Measurements from ENCODE around the gene SORBS2. TPM values are rescaled to one million over a fixed set of nuclear protein-coding genes. Genes with fewer than 3 reads are reported as not detected.

The SORBS2 gene
- total and polyA plus RNA-seq, 2 donors (not counting 3 experiments of a cell fraction or from before 2014, with no cell fraction given) = 69.8 to 82.5 TPM

DNA sequence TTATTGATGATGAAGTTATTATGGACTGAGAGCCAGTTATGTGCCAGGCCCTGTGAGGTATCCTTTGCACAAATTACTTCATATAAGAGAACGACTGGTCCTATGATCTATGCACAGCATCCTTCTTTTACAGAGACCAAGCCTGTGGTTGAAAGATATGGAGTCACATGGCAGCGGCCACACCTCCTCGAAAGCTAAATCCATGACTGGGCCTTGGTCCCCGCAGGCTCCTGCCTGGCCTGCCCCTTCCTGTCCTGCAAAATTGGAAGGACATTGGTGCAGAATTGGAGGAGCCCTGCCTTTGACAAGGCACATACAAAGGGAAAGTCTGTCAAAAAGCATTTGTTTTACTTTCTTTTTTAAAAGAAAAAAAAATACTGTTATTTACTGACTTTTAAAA lies 18.3 kb downstream of the SORBS2 start:
- TF ChIP-seq MYC (IDR thresholded peaks at IDR 0.05; ENCODE audit: low read depth, low read length) = no peak
- TF ChIP-seq GATA2 (IDR thresholded peaks at IDR 0.05; ENCODE audit: insufficient read depth, insufficient read length, low read depth, low read length) = no peak
- TF ChIP-seq, protein P1, sequence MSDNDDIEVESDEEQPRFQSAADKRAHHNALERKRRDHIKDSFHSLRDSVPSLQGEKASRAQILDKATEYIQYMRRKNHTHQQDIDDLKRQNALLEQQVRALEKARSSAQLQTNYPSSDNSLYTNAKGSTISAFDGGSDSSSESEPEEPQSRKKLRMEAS (IDR thresholded peaks at IDR 0.05; ENCODE audit: insufficient read depth, insufficient read length) = no peak
- TF ChIP-seq FOS (IDR thresholded peaks at IDR 0.05; ENCODE audit: borderline replicate concordance, insufficient read depth, low read length) = no peak
- no peak overlapping the region for H2AFZ ChIP-seq (ENCODE audit: low read depth, low read length)
- intact Hi-C loops (cut with micrococcal nuclease) (loop anchor here (2.0 kb wide), 1 partner anchor 19 kb away; no protein-coding TSS in a partner anchor), dilution Hi-C loops (cut with MboI; ENCODE audit: extremely low pct_ligation_motif_present, low sequenced_read_pairs) (no loop called here)
- no peak overlapping the region for H3K4me3 ChIP-seq (replicated peaks in 1 of 3; ENCODE audit: insufficient read depth in 1 of 3, low read depth in 1 of 3, low read length in 3 of 3)
- H3K27me3 ChIP-seq (ENCODE audit: control insufficient read depth in 2 of 2, insufficient read depth in 2 of 2, low read length in 2 of 2) = no peaks in the 10 kb centered on the region
- CTCF ChIA-PET = interaction anchor here (1.5 to 2.7 kb wide), 3 partner anchors 18 to 244 kb away, joined by 4 to 12 read pairs (median 7); no protein-coding TSS in a partner anchor
- H3K9me3 ChIP-seq (replicated peaks; ENCODE audit: control insufficient read depth, insufficient read depth, low read length) = no peaks in the 10 kb centered on the region
- H3K79me2 ChIP-seq (ENCODE audit: control insufficient read depth, insufficient read depth, low read length) = no peaks in the 10 kb centered on the region
- BruUV-seq (replicated peaks) = no TSS peak
- no peaks in the 10 kb centered on the region for H3K36me3 ChIP-seq (ENCODE audit: control insufficient read depth in 2 of 2, extremely low read depth in 1 of 2, insufficient read depth in 2 of 2, low read length in 2 of 2)
- FAIRE-seq (no peak), DNase-seq (ENCODE audit: low read depth, low spot score) (no peak)
- H3K27ac ChIP-seq (ENCODE audit: insufficient read depth, low read depth, low read length) = no peak overlapping the region
- H3K4me1 ChIP-seq (ENCODE audit: control insufficient read depth, extremely low read depth, insufficient read depth, low read length) = peaks cover 22% of the 10 kb centered on the region
- H3K9ac ChIP-seq (replicated peaks; ENCODE audit: extremely low read depth, insufficient read depth, low read length) = no peak overlapping the region
- no peak overlapping the region for H3K4me2 ChIP-seq (ENCODE audit: insufficient read depth, low read length)
- H3K9me1 ChIP-seq (replicated peaks; ENCODE audit: control insufficient read depth, extremely low read depth, insufficient read depth, low read length) = no peaks in the 10 kb centered on the region
- H4K20me1 ChIP-seq (replicated peaks; ENCODE audit: control insufficient read depth, extremely low read depth, insufficient read depth, low read length) = no peaks in the 10 kb centered on the region
- POLR2A ChIA-PET = no interaction called here

GRCh38 chr4:185793116-185793485 lies 18.9 kb downstream of the SORBS2 start:
- Histone ChIP-seq H3K4me1 (ENCODE audit: control insufficient read depth, extremely low read depth, insufficient read depth, low read length) (peaks cover 22% of the 10 kb centered on the region), H2AFZ (ENCODE audit: low read depth, low read length) (peak overlapping the region; percentile 3), H3K4me2 (ENCODE audit: insufficient read depth, low read length) (peak overlapping the region; percentile 6), H3K9me1 (replicated peaks; ENCODE audit: control insufficient read depth, extremely low read depth, insufficient read depth, low read length) (no peaks in the 10 kb centered on the region), H3K4me3 (replicated peaks in 1 of 3; ENCODE audit: insufficient read depth in 1 of 3, low read depth in 1 of 3, low read length in 3 of 3) (no peak overlapping the region), H3K9ac (replicated peaks; ENCODE audit: extremely low read depth, insufficient read depth, low read length) (no peak overlapping the region), H3K36me3 (ENCODE audit: control insufficient read depth in 2 of 2, extremely low read depth in 1 of 2, insufficient read depth in 2 of 2, low read length in 2 of 2) (no peaks in the 10 kb centered on the region), H3K27me3 (ENCODE audit: control insufficient read depth in 2 of 2, insufficient read depth in 2 of 2, low read length in 2 of 2) (no peaks in the 10 kb centered on the region), H3K9me3 (replicated peaks; ENCODE audit: control insufficient read depth, insufficient read depth, low read length) (no peaks in the 10 kb centered on the region), H4K20me1 (replicated peaks; ENCODE audit: control insufficient read depth, extremely low read depth, insufficient read depth, low read length) (no peaks in the 10 kb centered on the region), H3K79me2 (ENCODE audit: control insufficient read depth, insufficient read depth, low read length) (no peaks in the 10 kb centered on the region), H3K27ac (ENCODE audit: insufficient read depth, low read depth, low read length) (peak overlapping the region; percentile 85)
- TF ChIP-seq MYC (IDR thresholded peaks at IDR 0.05; ENCODE audit: low read depth, low read length) (no peak), JUN (IDR thresholded peaks at IDR 0.05; ENCODE audit: borderline replicate concordance, insufficient read depth, insufficient read length, low read depth) (no peak), FOS (IDR thresholded peaks at IDR 0.05; ENCODE audit: borderline replicate concordance, insufficient read depth, low read length) (no peak), POLR2A (IDR thresholded peaks at IDR 0.05; ENCODE audit: low read depth, low read length) (no peak), GATA2 (IDR thresholded peaks at IDR 0.05; ENCODE audit: insufficient read depth, insufficient read length, low read depth, low read length) (no peak), POLR2AphosphoS5 (IDR thresholded peaks at IDR 0.05; ENCODE audit: insufficient read depth, low read depth, low read length) (no peak), EZH2 (IDR thresholded peaks at IDR 0.05; ENCODE audit: borderline replicate concordance, low read depth, low read length, severe bottlenecking) (no peak), CTCF (IDR thresholded peaks at IDR 0.05; ENCODE audit: extremely low read depth in 1 of 2, insufficient read depth in 1 of 2, low read depth in 1 of 2, low read length in 2 of 2) (no peak)
- TF ChIP-seq, protein P1 (IDR thresholded peaks at IDR 0.05; ENCODE audit: insufficient read depth, insufficient read length) = no peak
- ChIA-PET POLR2A (no interaction called here), CTCF (interaction anchor here (0.8 to 2.7 kb wide), 4 partner anchors 18 to 245 kb away, joined by 3 to 12 read pairs (median 6); no protein-coding TSS in a partner anchor)
- dilution Hi-C loops (cut with MboI; ENCODE audit: extremely low pct_ligation_motif_present, low sequenced_read_pairs) = no loop called here
- intact Hi-C loops (cut with micrococcal nuclease) = loop anchor here (2.0 kb wide), 1 partner anchor 18 kb away; no protein-coding TSS in a partner anchor
- BruUV-seq (replicated peaks) = no TSS peak
- DNase-seq (ENCODE audit: low read depth, low spot score) (no peak), FAIRE-seq (no peak)

All from endothelial cell of umbilical vein (primary cell).